Loucy (cell line): ENCODE results near the gene KCNMA1.

ENCODE experiments used
- H2AFZ ChIP-seq: fragments of 200-600 bp; sonication (generic); 2 replicates; pipeline ENCODE4 v1.6.0; 2016; ENCODE audit warnings: antibody characterized with exemption, mild to moderate bottlenecking, low read length, moderate library complexity
- H3F3A ChIP-seq: fragments of 200-600 bp; 2 replicates; pipeline ENCODE4 v1.6.0; 2016; ENCODE audit warnings: antibody characterized with exemption, low read depth, mild to moderate bottlenecking
- H3K27me3 ChIP-seq: fragments of 200-600 bp; sonication (generic); 2 replicates; pipeline ENCODE4 v1.6.1; 2014; ENCODE audit warnings: low read length, mild to moderate bottlenecking; ENCODE audit not compliant: insufficient read depth, poor library complexity, severe bottlenecking
- H3K36me3 ChIP-seq: fragments of 200-600 bp; sonication (generic); 2 replicates; pipeline ENCODE4 v1.6.1; 2016; ENCODE audit warnings: low read length; ENCODE audit not compliant: insufficient read depth
- H3K4me1 ChIP-seq: fragments of 200-600 bp; sonication (generic); 2 replicates; pipeline ENCODE4 v1.5.1; 2014; ENCODE audit warnings: low read length, mild to moderate bottlenecking; ENCODE audit not compliant: insufficient read depth, poor library complexity, severe bottlenecking
- H3K4me2 ChIP-seq: fragments of 200-600 bp; sonication (generic); 2 replicates; pipeline ENCODE4 v1.6.0; 2014; ENCODE audit warnings: antibody characterized with exemption, low read length, low read depth, mild to moderate bottlenecking; ENCODE audit not compliant: poor library complexity, severe bottlenecking
- H3K4me3 ChIP-seq: fragments of 200-600 bp; sonication (generic); 2 replicates; pipeline ENCODE4 v1.5.1; 2014; ENCODE audit warnings: low read length, mild to moderate bottlenecking, mixed read lengths; ENCODE audit not compliant: poor library complexity, severe bottlenecking
- H3K79me2 ChIP-seq: fragments of 200-600 bp; sonication (generic); 2 replicates; pipeline ENCODE4 v1.6.1; 2014; ENCODE audit warnings: low read length; ENCODE audit not compliant: insufficient read depth
- H3K9ac ChIP-seq: fragments of 200-600 bp; sonication (generic); 2 replicates; pipeline ENCODE4 v1.6.0; 2014; ENCODE audit warnings: mild to moderate bottlenecking, low read depth, low read length, moderate library complexity; ENCODE audit not compliant: poor library complexity, severe bottlenecking
- H3K9me2 ChIP-seq: fragments of 200-600 bp; sonication (generic); replicated peaks from 2 replicates; pipeline ENCODE4 v1.6.1; 2016; ENCODE audit warnings: low read depth, low read length, mixed read lengths
- H3K9me3 ChIP-seq: fragments of 200-600 bp; sonication (generic); 2 replicates; pipeline ENCODE4 v1.6.1; 2014; ENCODE audit warnings: mild to moderate bottlenecking, antibody characterized with exemption, low read length, low read depth; ENCODE audit not compliant: insufficient read depth
- H4K20me1 ChIP-seq: fragments of 200-600 bp; sonication (generic); 2 replicates; pipeline ENCODE4 v1.6.0; 2014; ENCODE audit warnings: antibody characterized with exemption, low read length, mild to moderate bottlenecking; ENCODE audit not compliant: insufficient read depth, poor library complexity, severe bottlenecking
- EZH2phosphoT487 ChIP-seq: fragments of 200-600 bp; IDR thresholded peaks from 2 replicates; pipeline ENCODE4 v1.6.1; 2018; ENCODE audit warnings: antibody characterized with exemption, mild to moderate bottlenecking, moderate library complexity, borderline replicate concordance
- TF ChIP-seq, protein P1 (sequence below): fragments of 200-600 bp; sonication (generic); conservative IDR thresholded peaks from 2 replicates; pipeline ENCODE4 v1.5.1; 2014; ENCODE audit warnings: mild to moderate bottlenecking, antibody characterized with exemption, low read length

Gene KCNMA1

GRCh38 chr10:77592946-77593636 is 44.5 kb downstream of the KCNMA1 start:
- Histone ChIP-seq H3K27me3 (no peaks in the 10 kb centered on the region), H4K20me1 (no peaks in the 10 kb centered on the region), H3K9me2 (no peaks in the 10 kb centered on the region), H3K79me2 (no peaks in the 10 kb centered on the region), H3K4me2 (no peak overlapping the region), H3K4me3 (no peak overlapping the region), H3K36me3 (no peaks in the 10 kb centered on the region), H2AFZ (no peak overlapping the region), H3K9ac (no peak overlapping the region), H3K9me3 (no peaks in the 10 kb centered on the region), H3F3A (no peaks in the 10 kb centered on the region), H3K4me1 (no peaks in the 10 kb centered on the region)
- TF ChIP-seq, protein P1, sequence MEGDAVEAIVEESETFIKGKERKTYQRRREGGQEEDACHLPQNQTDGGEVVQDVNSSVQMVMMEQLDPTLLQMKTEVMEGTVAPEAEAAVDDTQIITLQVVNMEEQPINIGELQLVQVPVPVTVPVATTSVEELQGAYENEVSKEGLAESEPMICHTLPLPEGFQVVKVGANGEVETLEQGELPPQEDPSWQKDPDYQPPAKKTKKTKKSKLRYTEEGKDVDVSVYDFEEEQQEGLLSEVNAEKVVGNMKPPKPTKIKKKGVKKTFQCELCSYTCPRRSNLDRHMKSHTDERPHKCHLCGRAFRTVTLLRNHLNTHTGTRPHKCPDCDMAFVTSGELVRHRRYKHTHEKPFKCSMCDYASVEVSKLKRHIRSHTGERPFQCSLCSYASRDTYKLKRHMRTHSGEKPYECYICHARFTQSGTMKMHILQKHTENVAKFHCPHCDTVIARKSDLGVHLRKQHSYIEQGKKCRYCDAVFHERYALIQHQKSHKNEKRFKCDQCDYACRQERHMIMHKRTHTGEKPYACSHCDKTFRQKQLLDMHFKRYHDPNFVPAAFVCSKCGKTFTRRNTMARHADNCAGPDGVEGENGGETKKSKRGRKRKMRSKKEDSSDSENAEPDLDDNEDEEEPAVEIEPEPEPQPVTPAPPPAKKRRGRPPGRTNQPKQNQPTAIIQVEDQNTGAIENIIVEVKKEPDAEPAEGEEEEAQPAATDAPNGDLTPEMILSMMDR: no peak

DNA sequence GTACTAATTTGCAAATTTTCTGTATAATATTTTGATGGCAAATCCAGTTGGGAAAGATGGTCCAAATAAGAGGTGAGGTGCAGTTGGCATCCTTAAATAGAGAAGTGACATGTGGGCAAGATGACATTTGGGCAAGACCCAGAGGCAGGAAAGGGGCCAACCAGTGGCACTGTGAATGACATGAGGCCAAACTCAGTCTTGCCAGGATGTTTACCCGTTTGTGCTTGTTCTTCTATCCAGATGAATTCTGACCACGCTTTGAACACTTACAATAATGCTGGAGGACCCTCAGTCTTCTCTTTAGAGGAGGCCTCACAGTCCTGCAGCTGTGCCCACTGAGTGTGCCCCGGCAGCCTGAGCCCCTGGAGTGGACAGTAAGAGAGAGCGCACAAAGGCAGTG is 45.1 kb downstream of the KCNMA1 start:
- Histone ChIP-seq H3K4me1 (no peaks in the 10 kb centered on the region), H3K79me2 (no peaks in the 10 kb centered on the region), H3F3A (no peaks in the 10 kb centered on the region), H3K9me3 (no peaks in the 10 kb centered on the region), H3K27me3 (no peaks in the 10 kb centered on the region), H3K9me2 (no peaks in the 10 kb centered on the region), H3K4me3 (no peak overlapping the region), H3K4me2 (no peak overlapping the region), H4K20me1 (no peaks in the 10 kb centered on the region), H3K9ac (no peak overlapping the region), H3K36me3 (no peaks in the 10 kb centered on the region), H2AFZ (no peak overlapping the region)
- no peak for TF ChIP-seq EZH2phosphoT487
- TF ChIP-seq, protein P1: no peak

- TF ChIP-seq EZH2phosphoT487: no peak
- TF ChIP-seq, protein P1: no peak
- H3K4me2 ChIP-seq: no peak overlapping the region
- H3K4me3 ChIP-seq: no peak overlapping the region
- no peak overlapping the region for H2AFZ ChIP-seq
- H3K4me1 ChIP-seq: no peaks in the 10 kb centered on the region
- H3K9ac ChIP-seq: no peak overlapping the region
- H4K20me1 ChIP-seq: no peaks in the 10 kb centered on the region
- H3K79me2 ChIP-seq: no peaks in the 10 kb centered on the region
- no peaks in the 10 kb centered on the region for H3K9me2 ChIP-seq
- H3K9me3 ChIP-seq: no peaks in the 10 kb centered on the region
- no peaks in the 10 kb centered on the region for H3K36me3 ChIP-seq
- no peaks in the 10 kb centered on the region for H3F3A ChIP-seq
- H3K27me3 ChIP-seq: no peaks in the 10 kb centered on the region
These were observed 46.2 kb downstream of the KCNMA1 start for GRCh38 chr10:77591238-77591880.
